Measurements from ENCODE around the gene ADGRE3.

DNA sequence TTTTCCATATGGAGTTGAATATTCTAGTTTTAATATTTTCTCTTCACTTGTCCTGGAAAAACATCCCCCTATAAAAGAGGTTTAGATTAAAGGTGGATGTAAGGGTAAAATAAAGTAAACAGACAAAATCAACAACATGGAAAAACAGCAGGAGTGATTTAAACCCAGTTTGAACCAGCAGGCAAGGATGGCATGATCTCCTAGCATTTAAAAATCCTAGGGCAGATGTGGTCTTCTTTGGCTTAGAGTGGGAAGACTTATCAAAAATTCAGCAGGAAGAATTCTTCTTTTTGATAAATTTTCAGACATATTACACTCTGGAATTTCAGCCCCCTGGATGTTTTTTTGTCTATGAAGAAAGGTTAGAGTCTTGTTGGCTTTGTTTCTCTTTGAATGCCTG, 55.2 kb downstream of the ADGRE3 start:
- TF ChIP-seq, protein P1, sequence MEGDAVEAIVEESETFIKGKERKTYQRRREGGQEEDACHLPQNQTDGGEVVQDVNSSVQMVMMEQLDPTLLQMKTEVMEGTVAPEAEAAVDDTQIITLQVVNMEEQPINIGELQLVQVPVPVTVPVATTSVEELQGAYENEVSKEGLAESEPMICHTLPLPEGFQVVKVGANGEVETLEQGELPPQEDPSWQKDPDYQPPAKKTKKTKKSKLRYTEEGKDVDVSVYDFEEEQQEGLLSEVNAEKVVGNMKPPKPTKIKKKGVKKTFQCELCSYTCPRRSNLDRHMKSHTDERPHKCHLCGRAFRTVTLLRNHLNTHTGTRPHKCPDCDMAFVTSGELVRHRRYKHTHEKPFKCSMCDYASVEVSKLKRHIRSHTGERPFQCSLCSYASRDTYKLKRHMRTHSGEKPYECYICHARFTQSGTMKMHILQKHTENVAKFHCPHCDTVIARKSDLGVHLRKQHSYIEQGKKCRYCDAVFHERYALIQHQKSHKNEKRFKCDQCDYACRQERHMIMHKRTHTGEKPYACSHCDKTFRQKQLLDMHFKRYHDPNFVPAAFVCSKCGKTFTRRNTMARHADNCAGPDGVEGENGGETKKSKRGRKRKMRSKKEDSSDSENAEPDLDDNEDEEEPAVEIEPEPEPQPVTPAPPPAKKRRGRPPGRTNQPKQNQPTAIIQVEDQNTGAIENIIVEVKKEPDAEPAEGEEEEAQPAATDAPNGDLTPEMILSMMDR (IDR thresholded peaks at IDR 0.05) = no peak
- no peak for TF ChIP-seq POLR2AphosphoS5 (IDR thresholded peaks at IDR 0.05)
- no peak for TF ChIP-seq POLR2A (IDR thresholded peaks at IDR 0.05; ENCODE audit: low read depth)
- no peak for TF ChIP-seq EP300 (IDR thresholded peaks at IDR 0.05)
